ENCODE results near the gene PITPNB. TPM values are rescaled to one million over a fixed set of nuclear protein-coding genes. Genes with fewer than 3 reads are reported as not detected.

PITPNB gene
- total RNA-seq, 1 donor from 2014 or later = 51.3 TPM

- Histone ChIP-seq H3K4me3 (no peak overlapping the region), H3K36me3 (no peaks in the 10 kb centered on the region), H3K27me3 (no peaks in the 10 kb centered on the region), H3K9me3 (no peaks in the 10 kb centered on the region), H3K27ac (no peak overlapping the region), H3K4me1 (peaks cover 29% of the 10 kb centered on the region)
- DNase-seq (ENCODE audit: extremely low spot score in 2 of 2) = no peak
- TF ChIP-seq POLR2AphosphoS5 (IDR thresholded peaks at IDR 0.05; ENCODE audit: insufficient read depth in 1 of 2, low read depth in 1 of 2) (no peak), CTCF (IDR thresholded peaks at IDR 0.05) (no peak), POLR2A (IDR thresholded peaks at IDR 0.05) (no peak)
- intact Hi-C loops (cut with DNase I) = loop anchor here (10.0 kb wide), 4 partner anchors 66 to 1134 kb away; no protein-coding TSS in a partner anchor
Observed at GRCh38 chr22:27808451-27809225, 110.4 kb downstream of the PITPNB start.

- intact Hi-C loops (cut with DNase I) = loop anchor here (10.0 kb wide), 4 partner anchors 69 to 1131 kb away; no protein-coding TSS in a partner anchor
- no peaks in the 10 kb centered on the region for H3K9me3 ChIP-seq
- H3K4me3 ChIP-seq = no peak overlapping the region
- no peaks in the 10 kb centered on the region for H3K36me3 ChIP-seq
- DNase-seq (ENCODE audit: extremely low spot score in 2 of 2) = no peak
- H3K27me3 ChIP-seq = no peaks in the 10 kb centered on the region
- TF ChIP-seq POLR2A (IDR thresholded peaks at IDR 0.05) (no peak), CTCF (IDR thresholded peaks at IDR 0.05) (no peak), POLR2AphosphoS5 (IDR thresholded peaks at IDR 0.05; ENCODE audit: insufficient read depth in 1 of 2, low read depth in 1 of 2) (no peak)
- peaks cover 33% of the 10 kb centered on the region for H3K4me1 ChIP-seq
- H3K27ac ChIP-seq = no peak overlapping the region
Observed at GRCh38 chr22:27805841-27806240, 113.2 kb downstream of the PITPNB start.

GRCh38 chr22:27804470-27805297 is 114.4 kb downstream of the PITPNB start:
- Histone ChIP-seq H3K9me3 (no peaks in the 10 kb centered on the region), H3K27me3 (no peaks in the 10 kb centered on the region), H3K27ac (no peak overlapping the region), H3K4me3 (no peak overlapping the region), H3K36me3 (no peaks in the 10 kb centered on the region), H3K4me1 (peaks cover 34% of the 10 kb centered on the region)
- intact Hi-C loops (cut with DNase I) = loop anchor here (5.0 to 10.0 kb wide), 5 partner anchors 70 to 1130 kb away; no protein-coding TSS in a partner anchor
- no peak for DNase-seq (ENCODE audit: extremely low spot score in 2 of 2)
- TF ChIP-seq POLR2AphosphoS5 (IDR thresholded peaks at IDR 0.05; ENCODE audit: insufficient read depth in 1 of 2, low read depth in 1 of 2) = peak in 1 of 2 donors; percentile 10
- peak; percentile 37 to 62 (median 52) for TF ChIP-seq CTCF (IDR thresholded peaks at IDR 0.05)
- TF ChIP-seq POLR2A (IDR thresholded peaks at IDR 0.05) = no peak

- no peak overlapping the region for H3K4me3 ChIP-seq
- intact Hi-C loops (cut with DNase I) = loop anchor here (5.0 to 10.0 kb wide), 5 partner anchors 71 to 1129 kb away; no protein-coding TSS in a partner anchor
- no peak for DNase-seq (ENCODE audit: extremely low spot score in 2 of 2)
- peaks cover 38% of the 10 kb centered on the region for H3K4me1 ChIP-seq
- no peaks in the 10 kb centered on the region for H3K9me3 ChIP-seq
- no peaks in the 10 kb centered on the region for H3K36me3 ChIP-seq
- no peak overlapping the region for H3K27ac ChIP-seq
- no peaks in the 10 kb centered on the region for H3K27me3 ChIP-seq
- TF ChIP-seq POLR2A (IDR thresholded peaks at IDR 0.05) = no peak
- TF ChIP-seq POLR2AphosphoS5 (IDR thresholded peaks at IDR 0.05; ENCODE audit: insufficient read depth in 1 of 2, low read depth in 1 of 2) = no peak
- TF ChIP-seq CTCF (IDR thresholded peaks at IDR 0.05) = no peak
Observed at GRCh38 chr22:27803841-27804415, 115.1 kb downstream of the PITPNB start.
